RCC 7860 (cell line): Measurements from ENCODE around the gene AP2B1.
"Not testable (repeated sequence)": the region's sequence is repeated elsewhere in the genome, so short reads cannot be mapped to it uniquely, and the experiment has no call there.

Experiments used
- DNase-seq: peaks from one replicate; pipeline ENCODE4 v3.0.0-alpha.2; 2015; ENCODE audit warnings: low spot score
- FAIRE-seq: peaks from 2 replicates; lab custom pipeline; 2012; peaks lifted over from hg19 to GRCh38; lab: Jason Lieb, UNC

AP2B1 gene

DNA sequence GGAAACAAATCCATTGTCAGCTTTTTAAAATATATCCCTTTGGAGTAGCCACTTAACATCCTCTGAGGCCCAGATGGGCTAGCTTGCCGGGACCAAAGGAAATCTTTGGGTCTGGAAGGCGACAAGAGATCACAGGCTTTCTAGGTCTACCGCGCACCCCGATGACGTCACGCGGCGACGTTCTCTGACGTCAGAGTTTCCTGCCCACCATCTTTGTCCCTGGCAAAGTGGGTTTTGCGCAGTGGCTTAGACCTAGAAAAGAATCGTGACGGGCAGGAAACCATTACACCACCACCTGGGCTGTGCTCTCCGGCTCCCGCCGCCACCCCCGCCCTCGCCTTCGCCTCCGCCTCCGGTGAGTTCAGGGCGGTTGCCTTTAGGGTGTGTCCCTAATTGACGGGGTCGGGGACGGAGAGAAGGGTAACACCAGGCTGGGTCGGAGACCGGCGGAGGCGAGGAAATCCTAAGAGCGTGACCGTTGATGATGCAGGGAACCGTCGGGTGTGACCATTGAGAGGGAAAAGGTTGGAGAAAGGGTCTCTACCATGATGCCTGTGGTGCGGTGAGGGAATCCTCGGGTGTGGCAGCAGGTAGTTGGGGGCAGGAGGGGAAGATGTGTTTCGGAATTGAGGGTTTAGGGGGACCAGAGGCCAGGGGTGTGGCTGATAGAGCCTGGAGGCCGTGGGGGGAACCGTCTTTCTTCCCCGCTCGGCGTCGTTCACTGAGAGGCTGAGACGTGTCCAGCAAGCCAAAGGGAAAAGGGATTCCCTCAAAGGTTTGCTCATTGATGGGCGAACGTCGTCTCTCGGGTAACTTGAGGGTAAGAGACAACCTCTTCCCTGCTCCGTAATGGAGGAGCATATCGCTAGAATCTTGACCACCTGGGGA, at the start of gene AP2B1:
Gene AP2B1 (plus strand): TSS at position 249 of the 888 bp plus-strand sequence. CDS start 6,709 bp downstream, outside the sequence.
- FAIRE-seq: peak; percentile 49
- DNase-seq: peak; percentile 83

DNA sequence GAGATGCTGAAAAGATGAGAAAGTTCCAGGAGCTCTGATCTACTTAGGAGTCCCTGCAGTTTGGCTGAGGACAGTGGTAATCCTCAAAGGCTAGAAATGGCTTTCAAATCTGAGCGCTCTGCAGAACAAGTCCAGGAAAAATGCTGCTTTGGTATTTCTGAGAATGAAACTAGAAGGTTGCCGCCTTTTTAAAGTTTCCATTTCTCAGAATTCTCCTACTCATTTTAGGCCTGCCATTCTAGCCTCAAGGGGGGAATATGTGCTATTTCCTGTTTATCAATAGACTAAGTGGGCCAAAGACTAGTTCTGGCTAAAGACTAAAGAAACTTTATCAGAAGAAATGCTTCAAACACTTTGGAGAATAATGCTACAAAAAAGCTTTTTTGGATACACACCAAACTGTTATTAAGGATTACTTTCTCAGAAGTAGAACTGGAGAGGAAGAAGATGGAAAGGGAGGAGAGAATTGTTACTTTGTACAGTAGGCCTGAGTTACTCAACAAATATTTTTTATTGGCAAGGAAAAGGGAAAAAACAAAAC, 49.5 kb upstream of the AP2B1 start, which contains the start of gene SLFN12L:
Gene SLFN12L (minus strand): TSS at position 78 of the 541 bp plus-strand sequence. CDS start 15,314 bp downstream, outside the sequence.
- FAIRE-seq: no peak
- DNase-seq: no peak

DNA sequence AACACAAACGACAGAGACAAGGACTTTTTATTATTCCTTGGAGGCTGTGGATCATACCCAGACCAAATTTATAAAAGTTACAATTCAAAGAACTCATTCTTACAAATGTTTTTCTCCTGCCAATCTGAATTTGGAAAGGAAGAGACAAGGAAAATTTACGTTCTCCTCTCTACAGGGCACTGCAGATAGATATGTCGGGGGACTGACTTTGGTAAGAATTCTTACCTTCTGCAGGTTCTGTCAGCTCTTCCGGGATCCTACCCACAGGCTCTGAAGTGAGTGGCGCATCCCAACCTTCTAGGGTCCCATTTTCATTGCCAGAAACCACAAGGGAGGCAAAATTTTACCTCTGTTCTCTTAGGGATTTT, 47.5 kb upstream of the AP2B1 start:
- DNase-seq: no peak
- FAIRE-seq: no peak

DNA sequence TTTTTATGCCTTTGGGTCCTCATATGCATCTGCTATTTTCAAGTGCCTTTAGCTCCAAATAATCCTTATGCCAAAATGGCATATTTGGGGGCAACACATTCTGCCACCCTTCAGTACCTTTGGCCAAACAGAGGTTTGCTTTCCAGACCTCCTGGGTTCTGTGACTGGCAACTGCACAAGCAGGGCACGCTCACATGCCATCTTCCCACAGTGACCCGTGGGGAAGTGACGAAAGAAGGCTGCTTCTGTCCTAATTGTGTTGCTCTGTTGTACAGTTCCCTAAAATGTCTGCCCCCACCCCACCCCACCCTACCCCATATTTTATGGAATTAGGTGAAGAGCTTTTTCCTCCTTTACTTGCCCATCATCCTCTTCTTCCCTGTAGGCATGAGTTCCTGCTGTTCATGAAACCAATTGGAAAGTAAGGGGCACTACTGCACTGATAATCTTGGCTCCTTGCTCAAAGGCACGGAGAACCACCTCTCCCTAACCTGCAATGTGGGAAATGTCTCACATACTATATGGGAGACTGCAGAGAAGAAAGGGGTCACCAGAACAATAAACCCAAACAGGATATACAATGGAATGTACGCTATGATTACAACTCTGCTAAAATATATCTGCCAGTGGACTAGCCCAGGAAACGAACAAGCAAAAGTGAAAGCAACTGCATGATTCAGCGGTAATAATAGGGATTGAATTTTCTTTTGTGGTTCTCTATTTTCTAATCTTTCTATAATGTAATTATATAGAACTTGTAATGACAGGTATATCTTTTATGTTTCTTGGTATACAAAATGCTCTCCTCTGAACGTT, 46.3 kb upstream of the AP2B1 start:
- peak; percentile 40 for DNase-seq
- FAIRE-seq: peak; percentile 61

DNA sequence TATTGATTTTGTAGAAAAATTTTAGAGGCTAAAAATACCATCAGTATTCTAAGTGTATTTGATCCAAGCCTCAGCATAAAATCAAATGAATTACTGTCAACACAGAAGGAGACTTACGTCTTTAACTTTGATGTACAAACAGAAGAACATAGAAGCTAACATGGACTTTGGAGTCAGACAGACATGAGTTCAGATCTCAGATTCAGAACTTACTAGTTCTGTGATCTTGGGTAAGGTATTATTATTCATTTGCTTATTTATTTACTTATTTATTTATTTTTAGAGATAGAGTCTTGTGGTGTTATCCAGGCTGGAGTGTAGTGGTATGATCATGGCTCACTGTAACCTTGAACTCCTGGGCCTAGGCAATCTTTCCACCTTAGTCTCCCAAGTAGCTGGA, 45.7 kb upstream of the AP2B1 start:
- DNase-seq (no peak), FAIRE-seq (no peak)

DNA sequence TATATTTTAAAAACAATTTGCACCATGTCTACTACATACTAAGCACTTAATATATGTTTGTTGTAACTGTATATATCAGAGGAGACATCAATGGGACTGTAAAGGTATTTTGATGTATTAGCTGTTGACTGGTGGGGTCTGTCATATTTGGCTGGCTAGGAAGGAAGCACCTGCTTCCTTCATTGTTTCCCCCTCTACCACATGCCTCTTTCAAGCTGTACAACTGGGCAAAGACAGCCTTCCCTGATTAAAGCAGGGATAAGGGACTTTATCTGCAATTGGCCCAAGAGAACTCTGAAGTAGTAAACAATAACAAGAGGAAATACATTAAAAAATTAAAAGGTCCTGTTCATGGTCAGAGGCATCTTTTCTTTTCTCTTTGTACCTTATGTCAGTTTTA, 44.1 kb upstream of the AP2B1 start:
- DNase-seq: no peak
- no peak for FAIRE-seq

DNA sequence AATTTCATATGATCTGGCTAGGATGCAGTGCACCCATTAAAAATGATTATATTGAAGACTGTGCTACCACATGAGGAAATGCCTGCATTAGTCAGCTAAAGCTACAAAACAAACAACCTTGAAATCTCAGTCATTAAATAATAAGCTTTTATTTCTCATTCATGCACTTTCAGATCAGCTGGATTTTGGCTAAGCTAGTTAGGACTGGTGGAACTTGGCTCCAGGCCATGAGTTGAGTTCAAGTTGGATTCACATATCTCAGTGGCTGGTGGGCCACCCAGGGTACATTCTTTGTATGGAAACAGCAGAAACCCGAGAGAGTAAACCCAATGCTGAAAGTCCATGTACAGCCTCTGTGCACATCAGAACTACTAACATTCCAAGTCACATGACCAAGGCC, 43.3 kb upstream of the AP2B1 start:
- no peak for FAIRE-seq

DNA sequence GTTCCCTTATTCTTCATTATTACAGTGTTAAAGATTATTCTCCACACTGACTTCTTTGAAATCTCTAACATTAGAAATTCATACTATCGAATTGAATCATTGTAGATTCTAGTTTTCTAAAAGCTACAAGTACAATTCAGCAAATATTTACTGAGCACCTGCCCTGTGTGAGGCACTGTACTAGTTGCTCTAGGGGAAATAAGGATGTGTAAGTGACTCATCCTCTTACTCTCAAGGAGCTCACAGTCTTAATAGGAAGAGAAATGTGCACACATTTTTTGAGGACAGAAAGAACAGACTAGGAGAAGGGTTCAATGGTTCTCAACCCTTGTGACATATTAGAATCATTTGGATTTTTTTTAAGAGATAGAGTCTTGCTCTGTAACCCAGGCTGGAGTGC, 42.0 kb upstream of the AP2B1 start:
- FAIRE-seq (no peak), DNase-seq (no peak)

More for the DNA sequence above, 43.3 kb upstream of the AP2B1 start:
- no peak for DNase-seq

DNA sequence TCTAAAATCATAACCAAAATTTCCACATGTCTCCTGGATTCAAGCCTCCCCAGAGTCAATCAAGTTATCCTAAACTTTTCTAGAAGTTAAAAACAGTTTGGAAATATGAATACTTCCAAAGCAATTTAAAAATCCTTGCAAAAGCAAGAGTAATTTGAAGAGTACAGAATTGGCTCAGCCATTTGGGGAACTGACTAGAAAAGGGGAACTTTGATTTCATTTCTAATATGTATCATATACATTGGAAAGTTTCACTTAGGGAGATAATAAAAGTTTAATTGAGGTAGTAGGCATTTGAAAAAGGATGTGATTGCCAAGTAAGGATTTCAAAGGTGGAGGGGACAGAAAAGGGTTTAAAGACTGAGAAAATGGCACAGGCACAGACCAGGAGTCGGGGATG, 40.6 kb upstream of the AP2B1 start:
- DNase-seq: no peak

DNA sequence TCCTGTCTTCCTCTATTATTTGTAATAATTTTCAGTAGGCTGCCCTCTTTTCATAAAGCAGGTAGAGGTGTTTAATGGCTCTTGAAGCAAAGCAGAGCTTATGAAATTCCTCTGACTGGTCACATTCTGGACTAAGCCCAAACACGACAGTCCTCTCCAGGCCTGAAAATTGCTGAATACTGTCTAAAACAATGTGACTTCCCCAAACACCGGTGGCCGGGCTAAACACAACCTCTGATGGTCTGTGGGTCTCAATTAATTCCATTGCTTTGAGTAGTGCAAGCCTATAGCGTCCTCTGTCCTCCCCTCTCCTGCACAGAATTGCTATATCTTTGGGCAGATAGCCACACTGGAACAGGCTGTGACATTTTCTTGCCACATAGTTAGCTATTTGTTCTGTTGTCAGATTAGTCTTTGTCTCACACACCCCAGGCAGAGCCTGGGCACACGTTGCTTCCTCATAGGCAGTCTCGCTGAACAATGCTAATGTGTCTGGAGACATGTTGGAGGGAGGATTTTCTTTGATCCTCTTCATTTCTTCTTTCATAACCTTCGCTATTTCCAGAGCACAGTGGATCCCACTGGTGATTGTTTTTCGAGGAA, 38.8 kb upstream of the AP2B1 start:
- FAIRE-seq: no peak

More for the DNA sequence above, 40.6 kb upstream of the AP2B1 start:
- FAIRE-seq: no peak

DNA sequence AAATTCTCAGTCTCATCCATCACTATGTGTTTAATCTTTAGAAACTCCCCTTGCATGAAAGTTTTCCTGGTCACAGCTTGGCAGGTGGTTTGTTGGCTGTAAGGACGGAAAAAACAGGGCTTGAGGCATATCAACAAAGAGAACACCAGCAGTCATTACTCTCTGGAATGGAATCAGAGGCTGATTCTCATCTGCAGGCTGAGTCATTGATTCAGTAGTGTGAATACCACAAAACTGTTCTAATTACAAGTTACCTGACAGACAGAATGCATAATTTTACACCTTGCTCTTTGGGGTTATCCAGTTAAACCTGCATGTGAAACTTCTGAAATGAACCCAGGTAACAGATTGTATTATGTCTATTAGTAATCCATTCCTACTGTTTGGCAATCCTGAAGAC, 38.1 kb upstream of the AP2B1 start:
- FAIRE-seq (no peak), DNase-seq (no peak)

More for the DNA sequence above, 38.8 kb upstream of the AP2B1 start:
- no peak for DNase-seq

DNA sequence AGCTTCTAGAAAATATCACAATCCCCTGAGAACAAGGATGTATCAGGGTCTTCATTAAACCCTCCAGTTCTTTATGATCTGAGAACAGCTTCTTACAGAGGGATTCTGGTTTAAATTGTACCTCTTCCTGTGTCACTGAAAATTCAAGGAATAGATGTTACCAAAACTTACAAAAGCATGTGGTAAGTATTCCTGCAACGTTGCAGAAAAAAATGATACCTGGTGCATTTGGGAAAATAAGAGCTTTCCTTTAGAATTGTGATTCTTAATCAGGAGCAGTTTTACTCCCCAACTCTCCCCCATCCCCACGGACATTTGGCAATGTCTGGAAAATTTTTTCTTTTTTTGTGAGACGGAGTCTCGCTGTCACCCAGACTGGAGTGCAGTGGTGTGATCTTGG, 33.8 kb upstream of the AP2B1 start:
- FAIRE-seq (no peak), DNase-seq (no peak)

DNA sequence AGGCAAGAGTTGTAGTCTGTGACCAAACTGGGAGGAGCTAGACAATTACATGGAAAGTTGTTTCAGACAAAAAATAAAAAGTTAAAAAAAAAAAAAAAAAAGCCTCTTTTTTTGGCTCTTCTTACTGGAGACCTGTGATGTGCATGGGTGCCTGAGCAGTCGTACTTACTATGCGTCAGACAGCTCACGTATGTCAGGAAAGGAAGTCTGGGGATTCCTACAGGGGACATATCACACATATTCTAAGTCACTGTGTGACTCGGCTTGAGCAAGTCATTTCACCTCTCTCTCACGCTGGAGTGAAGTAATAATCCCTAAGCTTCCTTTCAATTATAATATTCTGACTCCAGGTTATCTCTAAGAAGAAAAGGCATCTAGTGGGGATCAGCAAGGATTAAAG, 32.5 kb upstream of the AP2B1 start:
- FAIRE-seq (no peak), DNase-seq (no peak)

DNA sequence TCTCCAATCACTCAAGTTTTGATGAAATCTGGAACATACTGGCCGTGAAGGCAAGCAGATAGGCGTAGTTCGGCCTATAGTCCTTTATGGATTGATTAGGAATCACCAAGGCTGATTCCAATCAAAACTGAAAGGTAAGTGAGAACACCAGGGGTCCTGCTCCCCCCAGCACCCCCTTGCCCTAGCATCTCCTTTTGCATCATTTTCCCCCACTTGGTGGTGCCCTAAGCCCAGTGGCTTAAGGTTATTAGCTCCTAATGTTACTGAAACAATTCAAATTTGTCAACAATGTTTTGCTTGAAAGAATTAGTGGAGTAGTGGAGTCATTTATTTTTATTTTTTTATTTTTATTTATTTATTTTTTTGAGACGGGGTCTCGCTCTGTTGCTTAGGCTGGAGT, 31.4 kb upstream of the AP2B1 start:
- FAIRE-seq: no peak
- DNase-seq: no peak

DNA sequence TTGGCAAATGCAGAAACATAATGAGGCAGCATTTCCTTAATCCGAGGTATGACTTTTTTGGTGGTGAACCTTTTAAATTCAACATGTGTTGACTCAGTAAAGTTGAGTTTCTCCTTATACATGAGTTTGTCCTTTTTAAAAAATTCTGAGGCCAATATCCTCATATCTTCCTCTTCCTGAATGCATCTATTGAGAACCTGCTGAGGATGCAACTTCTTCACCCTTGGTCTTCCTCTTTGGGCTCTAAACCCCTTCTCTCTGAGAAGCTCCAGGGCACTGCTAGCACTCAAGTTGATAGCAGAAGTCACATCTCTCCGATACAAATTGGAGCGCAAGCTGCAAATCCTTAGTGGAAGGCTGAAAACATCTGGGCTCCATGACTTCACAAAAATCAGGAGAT, 29.8 kb upstream of the AP2B1 start:
- no peak for DNase-seq
- no peak for FAIRE-seq

DNA sequence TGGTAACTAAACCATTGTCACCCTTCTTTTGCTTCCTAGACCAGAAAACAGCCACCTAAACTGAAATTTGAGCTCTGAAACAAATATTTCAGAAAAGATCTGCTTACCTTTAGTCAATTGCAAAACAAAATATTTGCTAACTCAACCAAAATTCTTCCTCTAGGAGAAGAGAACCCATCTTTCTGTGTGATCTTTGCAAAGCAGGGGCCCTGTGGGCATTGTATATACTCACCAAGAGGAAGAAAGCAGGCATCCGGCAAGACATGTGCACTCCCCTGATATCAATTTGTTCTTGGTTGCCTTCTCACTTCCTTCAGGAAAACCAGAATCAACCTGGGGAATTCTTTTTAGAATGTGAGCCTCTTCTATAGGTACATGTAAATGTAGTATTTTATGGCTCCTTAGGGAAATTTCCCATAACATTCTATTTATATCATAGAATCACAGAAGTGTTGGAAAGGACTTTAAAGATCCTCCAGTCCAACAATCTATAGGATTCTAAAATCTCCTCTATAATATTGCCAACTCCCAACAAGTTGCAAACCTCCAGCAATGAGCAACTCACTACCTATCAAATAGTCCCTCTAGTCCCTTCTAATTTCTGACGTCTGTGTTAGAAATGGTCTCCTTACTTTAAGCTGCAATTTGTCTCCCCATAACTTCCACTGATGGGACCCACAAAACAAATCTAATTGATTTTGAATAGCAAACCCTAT, 27.5 kb upstream of the AP2B1 start:
- DNase-seq (no peak), FAIRE-seq (no peak)

DNA sequence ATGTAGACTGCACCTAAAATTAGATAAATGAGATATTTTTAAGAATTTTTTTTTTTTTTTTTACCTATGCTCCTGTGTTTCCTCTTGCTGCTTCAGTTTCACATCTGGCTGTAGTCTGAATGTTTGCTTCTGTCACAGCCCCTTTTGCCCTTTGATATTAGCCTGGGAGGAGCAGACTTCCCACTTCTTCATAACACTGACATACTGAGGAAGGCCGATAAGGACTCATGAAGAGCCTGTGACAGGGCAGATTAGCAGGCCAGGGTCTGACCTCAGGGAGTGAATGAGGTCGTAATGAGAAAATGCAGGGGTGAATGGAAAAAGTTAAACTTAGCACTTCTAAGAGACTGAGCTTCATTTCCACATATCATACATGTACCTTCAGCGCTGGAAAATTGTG, 26.4 kb upstream of the AP2B1 start, which contains the start of gene SLFN14:
Gene SLFN14 (minus strand): TSS at position 117 of the 400 bp plus-strand sequence. CDS start 2,757 bp downstream, outside the sequence.
- DNase-seq (no peak), FAIRE-seq (no peak)

DNA sequence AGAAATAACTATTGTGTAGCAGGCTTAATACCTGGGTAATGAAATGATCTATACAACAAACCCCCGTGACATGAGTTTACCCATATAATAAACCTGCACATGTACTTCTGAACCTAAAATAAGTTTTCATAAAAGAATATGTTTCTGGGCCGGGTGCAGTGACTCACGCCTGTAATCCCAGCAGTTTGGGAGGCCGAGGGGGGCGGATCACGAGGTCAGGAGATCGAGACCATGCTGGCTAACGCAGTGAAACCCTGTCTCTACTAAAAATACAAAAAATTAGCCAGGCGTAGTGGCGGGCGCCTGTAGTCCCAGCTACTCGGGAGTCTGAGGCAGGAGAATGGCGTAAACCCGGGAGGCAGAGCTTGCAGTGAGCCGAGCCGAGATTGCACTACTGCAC, 23.9 kb upstream of the AP2B1 start:
- not testable (repeated sequence) for DNase-seq, FAIRE-seq

DNA sequence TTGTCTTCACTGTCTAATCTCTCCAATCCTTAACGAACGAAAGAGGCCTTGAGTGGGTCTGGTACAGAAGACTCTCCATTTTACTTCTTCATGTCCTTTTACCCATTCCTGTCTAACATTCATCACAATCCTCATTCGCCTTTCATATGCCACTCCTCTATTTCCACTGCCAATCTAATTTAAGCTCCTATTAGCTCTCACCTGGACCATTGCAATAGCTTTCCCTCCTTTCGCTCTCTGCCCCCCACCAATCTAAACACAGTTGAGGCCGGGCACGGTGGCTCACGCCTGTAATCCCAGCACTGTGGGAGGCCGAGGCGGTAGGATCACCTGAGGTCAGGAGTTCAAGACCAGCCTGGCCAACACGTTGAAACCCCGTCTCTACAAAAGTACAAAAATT, 20.2 kb upstream of the AP2B1 start:
- no peak for DNase-seq
- no peak for FAIRE-seq

DNA sequence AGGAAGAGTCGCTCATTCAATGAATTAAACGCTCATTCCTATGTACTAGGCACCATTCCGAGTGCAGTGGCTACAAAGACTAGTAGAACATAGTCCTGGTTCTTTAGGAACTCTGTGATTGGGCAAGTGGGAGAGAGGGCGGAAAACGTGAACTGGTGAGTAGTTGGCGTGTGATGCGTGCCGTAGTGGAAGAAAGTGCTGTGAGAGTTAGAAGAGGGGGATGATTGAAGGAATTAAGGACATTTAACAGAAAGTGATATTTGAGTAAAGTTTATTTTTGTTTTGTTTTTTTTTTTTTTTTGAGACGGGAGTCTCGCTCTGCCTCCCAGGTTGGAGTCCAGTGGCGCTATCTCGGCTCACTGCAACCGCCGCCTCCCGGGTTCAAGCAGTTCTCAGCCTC, 18.6 kb upstream of the AP2B1 start:
- peak; percentile 10 for DNase-seq
- FAIRE-seq: no peak
